GDM1 (cell line): Measurements from ENCODE around the gene TDRD7.

Experiments
- DNase-seq: peaks from one replicate; lab custom pipeline; 2025; lab: John Stamatoyannopoulos, UW

TDRD7 gene, protein sequence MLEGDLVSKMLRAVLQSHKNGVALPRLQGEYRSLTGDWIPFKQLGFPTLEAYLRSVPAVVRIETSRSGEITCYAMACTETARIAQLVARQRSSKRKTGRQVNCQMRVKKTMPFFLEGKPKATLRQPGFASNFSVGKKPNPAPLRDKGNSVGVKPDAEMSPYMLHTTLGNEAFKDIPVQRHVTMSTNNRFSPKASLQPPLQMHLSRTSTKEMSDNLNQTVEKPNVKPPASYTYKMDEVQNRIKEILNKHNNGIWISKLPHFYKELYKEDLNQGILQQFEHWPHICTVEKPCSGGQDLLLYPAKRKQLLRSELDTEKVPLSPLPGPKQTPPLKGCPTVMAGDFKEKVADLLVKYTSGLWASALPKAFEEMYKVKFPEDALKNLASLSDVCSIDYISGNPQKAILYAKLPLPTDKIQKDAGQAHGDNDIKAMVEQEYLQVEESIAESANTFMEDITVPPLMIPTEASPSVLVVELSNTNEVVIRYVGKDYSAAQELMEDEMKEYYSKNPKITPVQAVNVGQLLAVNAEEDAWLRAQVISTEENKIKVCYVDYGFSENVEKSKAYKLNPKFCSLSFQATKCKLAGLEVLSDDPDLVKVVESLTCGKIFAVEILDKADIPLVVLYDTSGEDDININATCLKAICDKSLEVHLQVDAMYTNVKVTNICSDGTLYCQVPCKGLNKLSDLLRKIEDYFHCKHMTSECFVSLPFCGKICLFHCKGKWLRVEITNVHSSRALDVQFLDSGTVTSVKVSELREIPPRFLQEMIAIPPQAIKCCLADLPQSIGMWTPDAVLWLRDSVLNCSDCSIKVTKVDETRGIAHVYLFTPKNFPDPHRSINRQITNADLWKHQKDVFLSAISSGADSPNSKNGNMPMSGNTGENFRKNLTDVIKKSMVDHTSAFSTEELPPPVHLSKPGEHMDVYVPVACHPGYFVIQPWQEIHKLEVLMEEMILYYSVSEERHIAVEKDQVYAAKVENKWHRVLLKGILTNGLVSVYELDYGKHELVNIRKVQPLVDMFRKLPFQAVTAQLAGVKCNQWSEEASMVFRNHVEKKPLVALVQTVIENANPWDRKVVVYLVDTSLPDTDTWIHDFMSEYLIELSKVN

DNA sequence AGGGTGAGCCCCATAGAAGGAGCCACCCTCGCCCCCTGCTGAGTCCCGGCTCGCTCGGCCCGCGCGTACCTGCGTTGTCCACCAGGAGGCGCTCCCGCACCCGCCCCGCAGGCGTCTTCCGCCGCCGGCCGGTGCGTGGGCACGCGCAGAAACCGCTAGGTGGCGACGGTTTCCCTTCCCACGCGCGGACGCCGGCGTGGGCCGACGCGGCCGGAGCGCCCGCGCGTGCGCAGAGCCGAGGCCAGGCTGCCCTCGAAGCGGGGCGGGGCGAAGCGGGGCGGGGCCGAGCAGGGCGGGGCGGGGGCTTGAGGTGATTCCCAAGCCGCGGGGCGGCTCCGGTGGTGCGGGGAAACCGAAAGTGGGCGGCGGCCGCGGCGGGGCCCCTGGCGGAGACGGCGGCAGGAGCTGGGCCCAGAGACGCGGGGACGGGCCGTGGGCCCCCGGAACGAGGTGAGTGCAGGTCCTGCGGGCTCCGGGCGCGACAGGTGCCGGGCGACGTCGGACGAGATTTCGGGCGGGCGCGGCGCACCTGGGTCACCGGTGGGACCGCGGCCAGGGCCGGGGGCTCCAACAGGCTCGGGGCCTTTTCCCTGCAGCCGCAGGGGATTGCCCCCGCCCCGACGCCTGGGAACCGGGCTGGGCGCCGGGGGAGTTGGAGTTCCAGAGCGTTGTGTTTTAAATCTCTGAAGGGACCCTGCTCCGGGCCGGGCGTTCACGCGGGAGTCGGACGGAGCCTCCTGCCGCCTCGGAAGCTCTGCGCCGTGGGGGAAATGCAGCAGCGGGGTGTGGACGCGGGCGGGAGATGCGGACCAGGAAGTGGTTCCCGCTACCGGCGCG, at the start of gene TDRD7:
TSS of gene TDRD7 (plus strand) at position 308 of the 837 bp plus-strand sequence. CDS start 16,370 bp downstream, outside the sequence.
- DNase-seq = peak; percentile 90

DNA sequence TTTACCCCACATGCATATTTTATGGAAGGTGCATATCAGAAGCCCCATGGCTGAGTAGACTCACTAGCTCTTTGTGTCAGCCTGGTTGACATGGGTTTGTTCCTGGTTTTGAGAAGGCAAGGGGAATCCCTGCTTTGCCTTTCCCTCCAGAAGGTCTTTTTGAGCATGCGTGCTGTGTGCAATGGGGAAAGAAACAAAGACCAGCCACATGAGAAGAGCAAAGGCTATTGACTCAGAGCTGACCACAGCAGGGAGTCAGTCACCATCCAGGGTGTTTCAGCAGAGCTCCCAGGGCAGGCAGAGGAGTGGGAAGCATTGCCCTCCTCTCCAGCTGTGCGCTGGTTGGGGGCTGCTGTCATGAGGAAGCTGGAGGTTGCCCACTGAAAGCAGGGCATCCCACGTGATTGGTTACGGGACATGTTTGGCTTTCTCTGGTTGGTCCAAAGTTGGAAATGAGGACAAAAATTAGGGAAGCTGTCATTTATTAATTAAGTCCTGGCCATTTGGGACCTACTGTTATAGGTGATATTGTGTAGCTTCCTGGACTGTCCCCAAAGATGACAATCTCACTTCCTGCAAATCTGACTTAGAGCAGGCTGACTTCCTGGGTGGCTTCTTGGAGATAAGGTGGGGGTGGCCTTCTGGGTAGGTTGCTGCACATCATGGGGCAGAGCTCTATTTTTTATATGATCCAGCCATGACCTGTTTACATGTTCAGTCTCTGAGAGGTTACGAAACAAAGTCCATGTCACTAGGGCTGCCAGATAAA, 48.9 kb upstream of the TDRD7 start:
- DNase-seq = no peak

DNA sequence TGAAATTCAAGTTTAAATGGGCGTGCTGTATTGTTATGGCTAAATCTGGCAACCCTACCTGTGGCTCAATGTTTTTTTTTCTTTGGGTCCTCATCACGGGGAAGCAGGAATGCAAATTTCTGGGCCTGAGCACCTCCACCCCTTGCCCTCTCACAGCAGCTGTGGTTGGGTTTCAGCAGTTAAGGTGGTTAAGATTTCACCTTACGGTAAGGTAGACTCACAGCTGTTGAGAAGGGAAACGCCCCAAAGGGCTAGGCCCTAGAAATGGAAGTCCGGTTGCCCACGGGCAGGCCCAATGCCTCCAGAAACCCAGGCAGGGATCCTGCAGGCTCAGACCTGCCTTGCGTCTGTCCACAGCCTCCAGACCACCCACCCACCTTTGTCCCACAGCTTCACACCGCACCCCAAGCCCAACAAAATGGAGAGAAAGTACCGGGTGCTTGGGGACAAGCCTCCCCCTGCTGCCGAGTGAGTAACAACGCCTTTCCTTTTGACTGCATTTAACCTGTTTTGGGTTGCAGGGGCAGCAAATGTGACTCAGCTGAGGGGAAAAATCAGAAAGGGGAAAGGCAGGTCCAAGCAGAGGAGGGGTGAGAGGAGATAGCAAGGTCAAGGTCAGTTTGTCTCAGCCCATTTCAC, 48.1 kb upstream of the TDRD7 start:
- DNase-seq = no peak

DNA sequence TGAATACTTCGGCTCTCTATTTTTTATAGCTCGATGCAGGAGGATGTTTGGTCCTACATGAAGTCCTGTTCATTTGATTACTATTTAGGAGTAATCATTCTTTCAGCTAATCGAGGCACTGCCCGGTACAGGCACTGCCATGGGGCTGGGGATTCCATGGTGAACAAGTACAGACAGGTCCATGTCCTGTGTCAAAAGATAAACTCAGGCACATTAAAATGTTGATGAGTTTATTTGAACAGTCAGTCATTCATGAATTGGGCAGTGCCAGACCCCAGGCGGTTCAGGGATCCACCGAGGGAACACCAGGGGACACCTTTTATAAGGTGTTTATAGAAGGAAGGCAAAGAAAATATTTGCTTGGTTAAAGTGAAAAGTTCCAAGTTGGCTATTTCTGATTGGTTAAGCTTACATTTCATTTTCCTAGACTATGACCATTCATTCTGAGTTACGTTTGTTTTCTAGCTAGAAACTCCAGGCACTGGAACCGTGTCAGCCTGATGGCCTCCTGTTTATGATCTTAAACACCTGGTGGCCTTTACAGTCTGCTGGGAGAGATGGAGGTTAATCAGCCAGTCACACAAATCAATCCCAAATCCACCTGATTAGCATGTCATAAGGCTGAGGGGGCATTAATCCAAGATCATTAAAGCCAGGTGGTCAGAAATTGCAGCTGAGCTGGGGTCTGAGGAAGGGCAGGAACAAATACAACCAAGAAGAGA, 47.0 kb upstream of the TDRD7 start:
- no peak for DNase-seq

DNA sequence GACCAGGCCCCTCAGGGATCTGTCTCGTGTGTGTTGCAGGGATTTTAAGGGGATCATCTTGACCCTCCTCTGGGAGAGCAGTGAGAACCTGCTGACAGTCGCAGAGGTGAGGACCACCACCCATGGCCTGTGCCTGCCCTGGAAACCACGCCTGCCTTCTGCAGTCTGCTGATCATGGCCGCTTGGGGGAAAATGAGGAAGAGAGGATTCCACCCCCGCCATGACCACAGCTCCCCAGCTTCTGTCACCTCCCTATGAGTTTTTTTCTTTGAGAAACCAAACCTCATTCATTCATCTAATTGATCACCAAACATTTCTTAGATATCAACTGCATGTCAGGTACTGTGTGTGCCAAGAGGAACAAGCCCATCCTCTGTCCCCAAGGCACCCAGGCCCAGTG, 46.3 kb upstream of the TDRD7 start:
- no peak for DNase-seq

DNA sequence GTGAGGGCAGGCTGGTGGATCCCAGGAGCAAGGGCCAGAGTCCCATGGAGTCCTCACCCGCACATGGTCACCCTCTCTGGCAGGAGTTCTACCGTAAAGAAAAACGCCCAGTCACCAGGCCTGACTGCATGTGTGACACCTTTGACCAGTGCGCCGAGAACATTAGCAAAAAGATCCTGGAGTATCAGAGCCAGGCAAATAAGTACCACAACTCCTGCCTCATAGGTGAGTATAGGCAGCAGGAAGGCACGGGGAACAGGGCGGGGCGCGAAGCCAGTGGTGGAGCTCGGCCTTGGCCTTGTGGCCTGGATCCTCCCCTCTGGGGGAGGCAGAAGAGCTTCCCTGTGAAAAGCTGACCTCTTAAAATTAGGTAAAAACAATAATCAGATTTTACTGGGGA, 45.4 kb upstream of the TDRD7 start:
- DNase-seq = no peak

DNA sequence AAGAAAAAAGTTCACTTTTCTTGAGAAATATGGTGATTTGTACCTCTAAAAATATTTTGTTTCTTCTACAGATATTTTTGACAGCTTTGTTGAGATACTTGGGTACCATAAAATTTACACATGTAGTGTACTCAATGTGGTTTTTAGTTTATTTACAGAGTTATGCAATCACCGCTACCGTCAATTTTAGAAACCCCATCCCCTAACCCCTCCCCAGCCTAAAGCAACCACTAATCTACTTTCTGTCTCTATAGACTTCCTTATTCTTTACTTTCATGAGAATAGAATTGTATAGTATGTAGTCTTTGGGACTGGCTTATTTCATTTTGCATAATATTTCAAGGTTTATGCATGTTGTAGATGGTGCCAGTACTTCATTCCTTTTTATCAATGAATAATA, 45.0 kb upstream of the TDRD7 start:
- no peak for DNase-seq

DNA sequence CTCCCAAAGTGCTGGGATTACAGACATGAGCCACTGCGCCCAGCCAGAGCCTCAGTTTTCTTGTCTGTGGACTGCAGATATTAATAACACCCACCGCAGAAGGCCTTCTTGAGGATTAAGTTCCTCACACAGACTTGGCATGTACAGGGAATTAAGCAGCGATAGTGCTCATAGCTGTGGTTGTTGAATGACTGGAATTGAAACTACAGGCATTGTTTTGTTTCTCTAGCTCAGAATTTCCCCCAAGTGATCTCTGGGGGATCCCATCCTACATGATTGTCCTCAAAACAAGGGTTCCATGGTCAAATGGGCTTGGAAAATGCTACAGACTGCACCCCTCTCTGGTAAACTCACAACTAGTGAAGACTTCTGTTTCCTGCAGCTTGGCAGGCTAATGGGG, 44.2 kb upstream of the TDRD7 start:
- DNase-seq = no peak

DNA sequence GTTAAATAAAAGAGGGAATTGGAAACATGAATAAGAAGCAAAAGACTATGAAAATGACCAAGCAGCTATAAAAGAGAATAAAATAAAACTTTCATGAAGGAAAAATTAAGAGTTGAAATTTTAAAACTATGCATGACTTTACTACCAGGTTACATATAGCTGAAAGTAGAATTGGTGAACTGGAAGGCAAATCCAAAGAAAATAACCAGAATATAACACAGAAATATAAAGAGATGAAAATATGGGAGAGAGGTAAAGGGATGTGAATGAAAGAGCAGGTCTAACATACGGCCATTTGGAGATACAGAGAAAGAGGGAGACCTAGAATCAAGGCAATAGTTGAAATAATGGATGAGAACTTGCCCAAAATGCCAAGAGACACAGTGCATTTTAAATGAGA, 42.9 kb upstream of the TDRD7 start:
- DNase-seq = no peak

DNA sequence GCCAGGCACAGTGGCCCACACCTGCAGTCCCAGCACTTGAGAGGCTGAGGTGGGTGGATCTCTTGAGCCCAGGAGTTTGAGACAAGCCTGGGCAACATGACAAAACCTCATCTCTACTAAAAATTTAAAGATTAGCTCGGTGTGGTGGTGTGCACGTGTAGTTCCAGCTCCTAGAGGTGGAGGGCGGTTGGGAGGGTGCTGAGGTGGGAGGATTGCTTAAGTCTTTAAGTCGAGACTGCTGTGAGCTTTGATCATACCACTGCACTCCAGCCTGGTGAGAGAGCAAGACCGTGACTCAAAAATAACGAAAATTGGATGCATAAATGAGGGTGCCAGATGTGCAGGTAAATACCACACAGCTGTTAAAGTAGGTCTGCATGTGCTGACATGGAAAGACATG, 39.3 kb upstream of the TDRD7 start:
- DNase-seq = no peak

DNA sequence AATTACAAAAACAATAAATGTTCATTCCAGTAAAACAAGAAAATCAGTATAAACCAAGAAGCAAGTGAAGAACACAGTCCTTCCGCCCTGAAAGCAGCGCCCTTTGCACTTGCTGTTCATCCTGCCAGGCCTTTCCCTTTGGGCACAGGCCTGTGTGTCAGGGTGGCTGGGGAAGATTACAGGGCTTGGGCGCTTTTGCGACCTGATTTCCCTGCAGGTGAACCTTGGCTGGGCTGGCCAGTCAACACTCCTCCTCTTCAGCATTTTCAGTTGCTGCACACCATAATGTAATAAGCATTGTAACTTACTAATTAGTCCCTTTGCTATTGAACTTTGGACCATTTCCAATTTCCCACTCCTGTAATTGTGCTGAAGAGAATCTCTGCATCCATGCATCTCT, 38.6 kb upstream of the TDRD7 start:
- DNase-seq = no peak

DNA sequence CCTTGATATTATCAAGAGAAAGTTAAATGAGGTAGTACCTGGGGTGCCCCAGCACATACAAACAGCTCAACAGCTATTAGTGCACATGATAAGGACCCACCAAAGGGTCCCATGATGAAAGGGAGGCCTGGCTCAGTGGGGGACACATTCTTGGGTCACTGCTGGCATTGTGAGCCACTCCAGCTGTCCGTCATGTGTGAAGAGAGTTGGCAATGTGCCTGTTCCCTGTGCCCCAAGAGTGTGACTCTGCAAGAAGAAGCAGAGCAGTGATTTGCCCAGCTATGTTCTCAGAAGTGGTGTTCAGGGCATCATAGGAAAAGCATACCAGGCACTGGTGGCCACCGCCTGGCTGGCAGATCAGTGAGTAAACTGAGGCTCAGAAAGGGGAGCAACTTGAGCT, 37.1 kb upstream of the TDRD7 start:
- no peak for DNase-seq

DNA sequence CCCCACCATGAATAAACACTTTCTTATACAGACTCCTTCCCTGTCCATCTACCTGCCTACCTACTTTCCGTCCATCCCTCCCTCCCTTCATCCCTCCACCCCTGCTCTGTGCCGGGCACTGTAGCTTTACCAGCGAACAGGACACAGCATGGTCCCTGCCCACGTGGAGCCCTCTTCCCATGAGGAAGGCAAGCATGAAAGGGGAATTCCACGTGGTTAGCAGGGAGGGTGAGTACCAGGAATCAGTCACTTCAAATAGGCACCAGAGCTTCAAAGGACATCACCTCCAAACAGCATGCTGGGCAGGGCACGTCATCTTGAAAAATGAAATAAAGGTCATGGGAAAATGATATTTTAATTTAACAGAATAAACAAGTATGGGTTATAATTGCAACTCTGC, 35.0 kb upstream of the TDRD7 start:
- no peak for DNase-seq

DNA sequence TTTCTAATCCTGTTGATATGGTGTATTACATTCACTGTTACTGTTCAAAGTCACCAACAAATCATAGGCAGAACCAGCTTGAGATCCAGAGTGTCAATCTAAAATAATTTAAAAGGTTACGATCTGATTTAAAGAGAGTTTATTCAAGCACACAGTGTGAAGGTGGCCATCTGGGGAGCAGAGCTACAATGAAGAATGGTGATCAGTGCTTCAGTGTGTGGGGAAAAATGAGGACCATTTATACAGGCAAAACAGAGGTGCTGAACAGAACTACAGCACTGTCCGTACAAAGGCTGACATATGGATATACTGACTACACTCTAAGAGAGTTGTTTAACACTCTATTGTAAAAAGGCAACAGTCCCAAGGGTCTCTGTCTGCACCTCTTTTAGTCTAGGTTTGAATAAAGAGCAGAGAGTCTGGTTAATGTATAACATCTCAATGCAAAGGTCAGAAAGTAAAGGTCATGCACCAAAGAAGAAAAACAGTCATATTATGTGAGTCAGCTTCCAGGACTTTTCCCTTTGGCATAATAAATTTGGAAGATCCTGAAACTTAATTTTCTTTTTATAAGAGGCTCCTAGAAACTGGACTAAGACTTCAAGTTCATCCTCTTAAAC, 29.7 kb upstream of the TDRD7 start:
- no peak for DNase-seq

DNA sequence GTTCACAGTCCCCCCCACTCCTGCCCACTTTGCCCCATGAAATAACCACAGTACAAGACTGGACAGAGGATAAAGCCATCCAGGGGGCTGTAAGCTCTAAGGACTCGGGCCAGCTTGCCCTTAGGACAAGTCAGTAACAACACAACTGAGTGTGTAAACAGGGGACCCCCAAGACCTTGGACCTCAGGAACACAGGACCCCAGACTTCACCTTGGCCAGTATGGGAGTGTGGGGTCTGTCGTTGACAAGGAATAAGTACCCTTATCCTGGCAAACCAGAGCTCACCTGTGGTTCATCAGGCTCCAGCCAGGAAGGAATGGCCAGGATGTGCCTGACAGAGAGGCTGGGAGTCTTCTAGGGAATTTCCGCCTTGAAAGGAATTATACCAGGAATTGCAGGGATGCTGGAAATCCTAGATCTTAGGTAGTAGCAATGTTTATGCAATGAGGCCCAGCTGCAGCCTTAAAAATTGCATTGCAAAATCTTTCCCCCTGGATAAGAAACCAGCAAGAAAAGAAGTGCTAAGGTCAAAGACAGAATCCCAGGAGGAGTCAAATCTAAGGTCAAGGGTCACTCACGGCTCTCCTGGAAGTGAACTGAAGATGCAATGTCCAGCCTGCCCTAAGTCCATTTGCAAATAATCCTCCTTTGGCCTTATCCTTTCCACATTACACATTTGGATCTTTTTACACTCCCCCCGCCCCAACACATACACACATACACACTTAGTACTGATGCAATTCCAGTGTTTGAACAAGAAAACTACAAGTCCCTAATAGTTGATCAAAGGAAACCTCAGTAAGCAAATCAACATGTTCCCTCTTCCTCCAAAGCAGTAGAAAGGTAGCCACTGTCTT, 27.3 kb upstream of the TDRD7 start:
- DNase-seq = no peak

DNA sequence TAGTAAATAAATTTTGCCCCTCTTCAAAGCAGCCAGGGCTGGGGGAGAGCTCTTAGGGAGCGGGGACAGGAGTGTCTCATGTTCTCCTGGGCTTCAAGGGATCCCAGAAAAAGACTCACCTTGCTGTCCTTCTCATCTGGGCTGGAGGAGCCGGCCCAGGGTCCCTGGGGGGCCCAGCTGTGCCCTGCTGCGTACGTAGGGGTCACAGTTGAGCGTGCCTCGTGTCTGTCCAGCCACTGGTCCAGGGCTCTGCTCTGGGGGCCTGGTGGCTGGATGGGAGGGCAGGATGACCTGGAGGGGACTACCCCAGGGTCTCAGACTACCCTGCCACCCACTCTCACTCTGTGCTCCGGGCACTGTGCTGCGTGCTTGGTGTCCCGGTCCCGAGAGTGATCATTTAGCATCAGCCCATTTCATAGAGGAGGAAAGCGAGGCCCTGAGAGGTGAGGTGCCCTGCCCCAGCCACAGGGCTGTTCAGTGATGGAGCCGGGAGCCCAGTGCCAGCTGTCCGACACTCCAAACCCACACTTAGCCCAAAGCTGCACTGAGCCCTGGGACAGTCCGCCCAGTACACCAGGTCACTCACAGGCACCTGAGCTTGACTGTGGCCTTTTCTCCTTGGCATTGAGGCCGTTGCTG, 26.2 kb upstream of the TDRD7 start:
- DNase-seq = no peak

DNA sequence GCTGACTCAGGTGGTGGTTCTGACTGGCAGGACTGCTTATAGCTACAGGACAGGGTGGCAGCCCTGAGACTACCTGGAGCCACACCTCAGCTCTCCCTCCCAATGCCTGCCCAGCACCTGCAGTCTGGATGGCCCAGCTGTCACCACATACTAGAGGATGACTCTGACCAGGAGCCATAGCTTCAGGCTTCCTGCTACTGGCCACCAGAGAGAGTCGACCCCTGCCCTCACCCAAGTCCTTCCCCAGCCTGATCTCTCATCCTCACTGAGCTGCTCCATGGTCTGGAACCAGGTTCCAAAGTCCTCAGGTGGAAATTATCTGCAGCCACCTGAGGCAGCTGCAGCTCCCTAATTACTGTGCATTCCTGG, 25.6 kb upstream of the TDRD7 start:
- no peak for DNase-seq
